Measurements from ENCODE around the gene AFF2. TPM values are rescaled to one million over a fixed set of nuclear protein-coding genes. Genes with fewer than 3 reads are reported as not detected.

AFF2 gene
- total RNA-seq, 2 donors from 2014 or later, result 0.13 to 0.42 TPM

DNA sequence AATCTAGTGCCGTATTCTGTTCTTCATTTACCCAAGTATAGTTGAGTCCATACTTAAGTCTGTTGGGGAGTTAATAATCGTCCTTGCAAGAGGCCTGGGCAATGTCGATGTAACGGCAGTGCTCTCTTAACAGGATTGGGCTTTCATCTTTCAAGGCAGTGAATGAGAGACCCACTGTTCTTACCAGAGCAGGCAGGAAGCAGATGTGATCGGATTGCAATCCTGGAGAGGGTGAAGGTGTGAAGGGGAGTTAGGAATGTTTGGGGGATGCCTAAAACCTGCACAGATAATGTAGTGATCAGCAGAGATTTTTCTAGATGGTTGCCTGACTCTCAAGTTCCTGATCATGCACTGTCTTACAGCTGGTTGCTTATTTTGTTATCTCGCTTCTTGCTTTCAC is 308.4 kb downstream of the AFF2 start:
- Mint-ChIP-seq H3K4me1 (no peaks in the 10 kb centered on the region), H3K27ac (no peak overlapping the region), H3K36me3 (ENCODE audit: low read depth) (no peaks in the 10 kb centered on the region), H3K4me3 (no peak overlapping the region), H3K9me3 (no peaks in the 10 kb centered on the region), H3K27me3 (no peaks in the 10 kb centered on the region)
- no peak for ATAC-seq (replicated peaks)

DNA sequence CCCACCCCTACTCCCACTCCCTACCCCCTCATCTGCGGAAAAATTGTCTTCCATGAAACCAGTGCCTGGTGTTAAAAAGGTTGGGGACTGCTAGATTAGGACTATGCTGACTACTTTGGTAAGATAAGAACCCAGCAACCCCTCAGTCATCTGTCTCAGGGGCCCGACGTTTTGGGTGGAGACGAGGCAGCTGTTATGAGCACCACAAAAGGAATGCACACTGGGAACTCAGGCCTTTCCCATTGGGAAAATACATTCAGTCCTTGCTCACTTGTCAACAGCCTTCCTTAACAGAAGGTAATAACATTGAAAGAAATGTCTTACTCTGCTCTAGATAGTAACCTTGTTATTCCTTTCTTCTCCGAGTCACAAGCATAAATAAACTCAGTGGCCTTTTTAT is 310.8 kb downstream of the AFF2 start:
- Mint-ChIP-seq H3K27me3 (no peaks in the 10 kb centered on the region), H3K9me3 (no peaks in the 10 kb centered on the region), H3K36me3 (ENCODE audit: low read depth) (no peaks in the 10 kb centered on the region), H3K4me3 (no peak overlapping the region), H3K4me1 (no peaks in the 10 kb centered on the region), H3K27ac (no peak overlapping the region)
- no peak for ATAC-seq (replicated peaks)

GRCh38 chrX:148813422-148813821 is 313.0 kb downstream of the AFF2 start:
- Mint-ChIP-seq H3K27me3 (no peaks in the 10 kb centered on the region), H3K36me3 (ENCODE audit: low read depth) (no peaks in the 10 kb centered on the region), H3K4me1 (no peaks in the 10 kb centered on the region), H3K4me3 (no peak overlapping the region), H3K9me3 (no peaks in the 10 kb centered on the region), H3K27ac (no peak overlapping the region)
- no peak for ATAC-seq (replicated peaks)

GRCh38 chrX:148813967-148814366 is 313.6 kb downstream of the AFF2 start:
- H3K27ac Mint-ChIP-seq, result no peak overlapping the region
- H3K27me3 Mint-ChIP-seq, result no peaks in the 10 kb centered on the region
- H3K9me3 Mint-ChIP-seq, result no peaks in the 10 kb centered on the region
- H3K36me3 Mint-ChIP-seq (ENCODE audit: low read depth), result no peaks in the 10 kb centered on the region
- H3K4me1 Mint-ChIP-seq, result no peaks in the 10 kb centered on the region
- no peak overlapping the region for H3K4me3 Mint-ChIP-seq
- ATAC-seq (replicated peaks), result no peak

- Mint-ChIP-seq H3K9me3 (no peaks in the 10 kb centered on the region), H3K36me3 (ENCODE audit: low read depth) (no peaks in the 10 kb centered on the region), H3K4me1 (no peaks in the 10 kb centered on the region), H3K27ac (no peak overlapping the region), H3K27me3 (no peaks in the 10 kb centered on the region), H3K4me3 (no peak overlapping the region)
- no peak for ATAC-seq (replicated peaks)
Measured at GRCh38 chrX:148815218-148815961, 315.0 kb downstream of the AFF2 start.

- Mint-ChIP-seq H3K9me3 (no peaks in the 10 kb centered on the region), H3K36me3 (ENCODE audit: low read depth) (no peaks in the 10 kb centered on the region), H3K27ac (no peak overlapping the region), H3K27me3 (no peaks in the 10 kb centered on the region), H3K4me1 (no peaks in the 10 kb centered on the region), H3K4me3 (no peak overlapping the region)
- no peak for ATAC-seq (replicated peaks)
Measured at GRCh38 chrX:148823986-148824385, 323.6 kb downstream of the AFF2 start.

DNA sequence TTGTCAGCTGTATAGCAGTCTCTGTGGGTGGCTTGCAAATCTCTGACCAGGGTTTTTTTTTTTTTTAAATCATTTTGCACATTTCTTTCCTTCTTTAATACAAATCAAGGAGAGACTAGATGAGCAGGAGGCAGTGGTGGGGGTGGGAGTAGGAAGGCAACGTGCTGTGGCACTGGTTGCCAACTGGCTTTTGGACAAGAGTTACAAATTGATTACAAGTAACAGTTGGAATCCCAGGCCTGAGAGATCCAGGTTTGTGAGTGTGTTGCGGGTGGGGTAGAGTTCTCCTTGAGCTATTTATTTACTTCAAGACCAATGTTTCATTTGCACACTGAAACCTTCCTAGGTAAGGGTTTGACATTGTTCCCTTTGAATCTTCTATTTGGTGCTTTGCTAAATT is 325.3 kb downstream of the AFF2 start:
- no peak for ATAC-seq (replicated peaks)

GRCh38 chrX:148836741-148837140 is 336.3 kb downstream of the AFF2 start:
- Mint-ChIP-seq H3K27ac (no peak overlapping the region), H3K4me1 (no peaks in the 10 kb centered on the region), H3K9me3 (no peaks in the 10 kb centered on the region), H3K27me3 (no peaks in the 10 kb centered on the region), H3K4me3 (no peak overlapping the region), H3K36me3 (ENCODE audit: low read depth) (no peaks in the 10 kb centered on the region)
- ATAC-seq (replicated peaks), result no peak

More for the DNA sequence above, 325.3 kb downstream of the AFF2 start:
- no peak overlapping the region for H3K27ac Mint-ChIP-seq
- peaks cover 3% of the 10 kb centered on the region for H3K9me3 Mint-ChIP-seq
- H3K4me1 Mint-ChIP-seq, result no peaks in the 10 kb centered on the region
- H3K36me3 Mint-ChIP-seq (ENCODE audit: low read depth), result no peaks in the 10 kb centered on the region
- H3K4me3 Mint-ChIP-seq, result no peak overlapping the region
- H3K27me3 Mint-ChIP-seq, result no peaks in the 10 kb centered on the region

- Mint-ChIP-seq H3K4me3 (no peak overlapping the region), H3K27ac (no peak overlapping the region), H3K4me1 (no peaks in the 10 kb centered on the region), H3K36me3 (ENCODE audit: low read depth) (no peaks in the 10 kb centered on the region), H3K9me3 (no peaks in the 10 kb centered on the region), H3K27me3 (no peaks in the 10 kb centered on the region)
- no peak for ATAC-seq (replicated peaks)
Measured at GRCh38 chrX:148850631-148851030, 350.2 kb downstream of the AFF2 start.

DNA sequence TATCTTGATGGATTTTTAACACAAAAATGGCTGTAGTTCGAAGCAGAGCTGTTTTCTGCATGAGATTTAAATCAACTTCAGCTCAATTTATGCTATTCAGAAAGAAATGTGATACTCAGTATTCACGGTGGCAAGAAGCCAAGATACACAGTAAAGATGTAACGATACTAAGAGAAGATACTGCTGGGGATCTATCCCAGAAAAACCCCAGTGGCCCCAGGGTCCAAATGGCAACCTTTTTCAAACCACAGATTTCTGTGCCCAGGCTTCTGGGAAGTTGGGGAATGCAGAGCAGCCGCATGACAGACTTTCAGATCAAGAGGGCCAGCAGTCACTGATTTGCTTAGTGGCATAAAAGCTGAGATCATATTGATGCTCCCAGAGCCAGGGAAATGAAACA is 353.9 kb downstream of the AFF2 start:
- Mint-ChIP-seq H3K27ac (no peak overlapping the region), H3K27me3 (no peaks in the 10 kb centered on the region), H3K4me1 (no peaks in the 10 kb centered on the region), H3K9me3 (no peaks in the 10 kb centered on the region), H3K36me3 (ENCODE audit: low read depth) (no peaks in the 10 kb centered on the region), H3K4me3 (no peak overlapping the region)
- no peak for ATAC-seq (replicated peaks)

DNA sequence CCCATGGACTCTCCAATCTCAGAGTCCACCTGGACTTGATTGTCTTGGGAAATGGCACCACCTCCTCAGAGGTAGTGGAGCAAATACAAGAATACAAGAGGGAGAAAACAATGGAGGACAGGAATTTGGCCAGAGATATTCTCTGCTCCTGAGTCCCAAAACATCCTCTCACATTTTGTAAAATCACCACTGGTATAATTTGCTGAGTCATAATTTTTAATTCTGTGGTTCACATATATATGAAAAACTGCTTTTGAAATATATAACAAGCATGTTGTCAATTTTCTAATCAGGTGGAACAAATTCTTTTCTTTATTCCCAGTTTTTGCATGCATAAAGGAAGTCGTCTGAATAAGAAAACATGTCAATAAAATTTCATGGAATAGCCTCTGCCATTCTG is 356.1 kb downstream of the AFF2 start:
- ATAC-seq (replicated peaks), result no peak
- H3K9me3 Mint-ChIP-seq, result no peaks in the 10 kb centered on the region
- H3K4me3 Mint-ChIP-seq, result no peak overlapping the region
- no peaks in the 10 kb centered on the region for H3K27me3 Mint-ChIP-seq
- H3K27ac Mint-ChIP-seq, result no peak overlapping the region
- no peaks in the 10 kb centered on the region for H3K36me3 Mint-ChIP-seq (ENCODE audit: low read depth)
- H3K4me1 Mint-ChIP-seq, result no peaks in the 10 kb centered on the region

- no peak overlapping the region for H3K27ac Mint-ChIP-seq
- H3K27me3 Mint-ChIP-seq, result no peaks in the 10 kb centered on the region
- ATAC-seq (replicated peaks), result no peak
- no peak overlapping the region for H3K4me3 Mint-ChIP-seq
- H3K9me3 Mint-ChIP-seq, result no peaks in the 10 kb centered on the region
- no peaks in the 10 kb centered on the region for H3K4me1 Mint-ChIP-seq
- H3K36me3 Mint-ChIP-seq (ENCODE audit: low read depth), result no peaks in the 10 kb centered on the region
Measured at GRCh38 chrX:148865277-148866210, 365.1 kb downstream of the AFF2 start.

- ATAC-seq (replicated peaks), result no peak
- no peaks in the 10 kb centered on the region for H3K9me3 Mint-ChIP-seq
- no peaks in the 10 kb centered on the region for H3K4me1 Mint-ChIP-seq
- no peaks in the 10 kb centered on the region for H3K36me3 Mint-ChIP-seq (ENCODE audit: low read depth)
- H3K4me3 Mint-ChIP-seq, result no peak overlapping the region
- no peaks in the 10 kb centered on the region for H3K27me3 Mint-ChIP-seq
- H3K27ac Mint-ChIP-seq, result no peak overlapping the region
Measured at GRCh38 chrX:148867596-148867995, 367.2 kb downstream of the AFF2 start.

GRCh38 chrX:148871422-148872160 is 371.2 kb downstream of the AFF2 start:
- Mint-ChIP-seq H3K4me3 (no peak overlapping the region), H3K9me3 (no peaks in the 10 kb centered on the region), H3K4me1 (no peaks in the 10 kb centered on the region), H3K36me3 (ENCODE audit: low read depth) (no peaks in the 10 kb centered on the region), H3K27me3 (no peaks in the 10 kb centered on the region), H3K27ac (no peak overlapping the region)
- no peak for ATAC-seq (replicated peaks)

All from activated T-helper 17 cell treated with anti-CD3 and anti-CD28 coated beads, Interleukin-2, amount 50 U/mL, for 72 hours (primary cell).